GM23338 (cell line): ENCODE results near the gene LSM2. TPM values are rescaled to one million over a fixed set of nuclear protein-coding genes. Genes with fewer than 3 reads are reported as not detected.

Source experiments
- ATAC-seq: fragments of 200-7000 bp; cut with Tn5 transposase; 3 replicates; pipeline ENCODE4 v1.9.1; 2020
- DNase-seq: peaks from one replicate; pipeline ENCODE4 v3.0.0-alpha.2; 2015; ENCODE audit warnings: low spot score
- H2AFZ ChIP-seq: fragments of 200-600 bp; sonication (generic); 2 replicates; pipeline ENCODE4 v1.8.0; 2016; ENCODE audit warnings: antibody characterized with exemption, mild to moderate bottlenecking, moderate library complexity
- H3F3A ChIP-seq: fragments of 200-600 bp; sonication (generic); replicated peaks from 2 replicates; pipeline ENCODE4 v1.8.0; 2017; ENCODE audit warnings: antibody characterized with exemption, mixed run types, low read depth
- H3K27ac ChIP-seq: fragments of 200-600 bp; sonication (generic); 2 replicates; pipeline ENCODE4 v1.6.1; 2016; ENCODE audit warnings: low read depth
- H3K27me3 ChIP-seq: fragments of 200-600 bp; sonication (generic); 2 replicates; pipeline ENCODE4 v1.8.0; 2016; ENCODE audit warnings: mild to moderate bottlenecking, mixed run types, moderate library complexity; ENCODE audit not compliant: insufficient read depth
- H3K36me3 ChIP-seq: fragments of 200-600 bp; sonication (generic); 2 replicates; pipeline ENCODE4 v1.8.0; 2016; ENCODE audit warnings: mild to moderate bottlenecking; ENCODE audit not compliant: insufficient read depth
- H3K4me1 ChIP-seq: fragments of 200-600 bp; sonication (generic); 2 replicates; pipeline ENCODE4 v1.8.0; 2016; ENCODE audit warnings: mild to moderate bottlenecking, moderate library complexity; ENCODE audit not compliant: insufficient read depth
- H3K4me2 ChIP-seq: fragments of 200-600 bp; sonication (generic); 2 replicates; pipeline ENCODE4 v1.7.1; 2017; ENCODE audit warnings: mixed run types
- H3K4me3 ChIP-seq: fragments of 200-600 bp; sonication (generic); 2 replicates; pipeline ENCODE4 v1.6.1; 2016; ENCODE audit warnings: mixed run types
- H3K79me2 ChIP-seq: fragments of 200-600 bp; sonication (generic); replicated peaks from 2 replicates; pipeline ENCODE4 v1.8.0; 2017; ENCODE audit warnings: mild to moderate bottlenecking; ENCODE audit not compliant: insufficient read depth
- H3K9me2 ChIP-seq: fragments of 200-600 bp; sonication (generic); 2 replicates; pipeline ENCODE4 v1.8.0; 2017; ENCODE audit not compliant: insufficient read depth
- H4K20me1 ChIP-seq: fragments of 200-600 bp; sonication (generic); replicated peaks from 2 replicates; pipeline ENCODE4 v1.8.0; 2017; ENCODE audit warnings: mild to moderate bottlenecking; ENCODE audit not compliant: insufficient read depth
- H3K27ac Mint-ChIP-seq: 2 replicates; pipeline ENCODE4 v1.8.0; 2020; ENCODE audit warnings: inconsistent platforms, mild to moderate bottlenecking, moderate library complexity, mixed read lengths
- H3K27me3 Mint-ChIP-seq: 3 replicates; pipeline ENCODE4 v1.8.0; 2022; ENCODE audit warnings: low read depth, mild to moderate bottlenecking, moderate library complexity, mixed read lengths, inconsistent platforms; ENCODE audit not compliant: insufficient read depth, poor library complexity
- H3K36me3 Mint-ChIP-seq: 3 replicates; pipeline ENCODE4 v1.8.0; 2021; ENCODE audit warnings: low read depth, mild to moderate bottlenecking, inconsistent platforms, moderate library complexity, mixed read lengths
- H3K4me1 Mint-ChIP-seq: 3 replicates; pipeline ENCODE4 v1.8.0; 2020; ENCODE audit warnings: mild to moderate bottlenecking, inconsistent platforms, mixed read lengths
- H3K4me3 Mint-ChIP-seq: 3 replicates; pipeline ENCODE4 v1.8.0; 2021; ENCODE audit warnings: moderate library complexity, mild to moderate bottlenecking, inconsistent platforms, mixed read lengths
- H3K9me3 Mint-ChIP-seq: 3 replicates; pipeline ENCODE4 v1.8.0; 2020; ENCODE audit warnings: moderate library complexity, mild to moderate bottlenecking, inconsistent platforms, mixed read lengths
- CREB1 ChIP-seq: fragments of 250-450 bp; sonication (Bioruptor Pico); IDR thresholded peaks from 2 replicates; pipeline ENCODE4 v1.5.0; 2020; ENCODE audit warnings: low read depth, mild to moderate bottlenecking, moderate library complexity
- EZH2 ChIP-seq: fragments of 200-600 bp; sonication (generic); IDR thresholded peaks from one replicate; pipeline ENCODE4 v1.8.0; 2017; ENCODE audit warnings: antibody characterized with exemption, mild to moderate bottlenecking, low read depth; ENCODE audit not compliant: unreplicated experiment
- EZH2phosphoT487 ChIP-seq: fragments of 200-600 bp; sonication (generic); IDR thresholded peaks from one replicate; pipeline ENCODE4 v1.8.1; 2018; ENCODE audit warnings: antibody characterized with exemption; ENCODE audit not compliant: unreplicated experiment
- JUNB ChIP-seq: IDR thresholded peaks from one replicate; pipeline ENCODE4 v1.6.1; 2016; ENCODE audit warnings: antibody characterized with exemption; ENCODE audit not compliant: unreplicated experiment
- NANOG ChIP-seq: IDR thresholded peaks from 2 replicates; pipeline ENCODE4 v1.6.1; 2016; ENCODE audit warnings: antibody characterized with exemption, borderline replicate concordance
- POLR2AphosphoS5 ChIP-seq: IDR thresholded peaks from 2 replicates; pipeline ENCODE4 v1.6.1; 2016; ENCODE audit warnings: antibody characterized with exemption, low read depth
- REST ChIP-seq: IDR thresholded peaks from one replicate; pipeline ENCODE4 v1.6.1; 2018; ENCODE audit warnings: antibody characterized with exemption; ENCODE audit not compliant: unreplicated experiment
- STAT1 ChIP-seq: IDR thresholded peaks from one replicate; pipeline ENCODE4 v1.6.1; 2016; ENCODE audit warnings: antibody characterized with exemption; ENCODE audit not compliant: unreplicated experiment
- ZNF114 ChIP-seq: fragments of 250-450 bp; sonication (Bioruptor Pico); IDR thresholded peaks from 2 replicates; pipeline ENCODE4 v1.5.0; 2020; ENCODE audit warnings: mild to moderate bottlenecking, moderate library complexity
- ZNF331 ChIP-seq: fragments of 250-450 bp; sonication (Bioruptor Pico); IDR thresholded peaks from 2 replicates; pipeline ENCODE4 v1.5.0; 2020; ENCODE audit warnings: low read depth, mild to moderate bottlenecking, moderate library complexity
- ZNF462 ChIP-seq: fragments of 250-450 bp; sonication (Bioruptor Pico); IDR thresholded peaks from 2 replicates; pipeline ENCODE4 v1.5.0; 2020; ENCODE audit warnings: mild to moderate bottlenecking, moderate library complexity
- polyA plus RNA-seq: library from polyadenylated mRNA; unstranded; fragments of >200 nt; fragmentation: Nextera tagmentation; extraction: Ambion mirVana; gene quantifications from 2 replicates; pipeline ENCODE4 v1.2.1, GENCODE V29; 2016
- total RNA-seq: library from RNA; depleted of rRNA; stranded (reverse); fragments of >200 nt; shearing (Covaris generic); gene quantifications from 2 replicates; pipeline ENCODE4 v1.2.3, GENCODE V29; 2014

Gene LSM2
- total and polyA plus RNA-seq, 2 experiments from 2014 or later: 106 to 140 TPM

GRCh38 chr6:31813465-31813849 lies 6.7 kb upstream of the LSM2 start (continued):
- no peak for TF ChIP-seq REST

- Histone ChIP-seq H3K36me3 (no peaks in the 10 kb centered on the region), H3K27me3 (no peaks in the 10 kb centered on the region), H3K9me2 (no peaks in the 10 kb centered on the region), H3F3A (0 out of 2 replicates have a peak, but pooled peaks cover 6% of the 10 kb centered on the region), H3K27ac (no peak overlapping the region), H4K20me1 (no peaks in the 10 kb centered on the region), H3K4me2 (no peak overlapping the region), H3K4me3 (no peak overlapping the region), H3K79me2 (no peaks in the 10 kb centered on the region), H3K4me1 (peaks cover 9% of the 10 kb centered on the region; the same call in 1 of the 2 replicates), H2AFZ (no peak overlapping the region)
- ATAC-seq (no peak), DNase-seq (no peak)
- Mint-ChIP-seq H3K4me1 (peaks cover 8% of the 10 kb centered on the region; the same call in 2 of the 3 replicates), H3K9me3 (peaks cover 4% of the 10 kb centered on the region; the same call in 2 of the 3 replicates), H3K36me3 (peaks cover 3% of the 10 kb centered on the region; the same call in 2 of the 3 replicates), H3K4me3 (no peak overlapping the region), H3K27me3 (peaks cover 24% of the 10 kb centered on the region), H3K27ac (no peak overlapping the region)
- TF ChIP-seq ZNF331 (no peak), NANOG (no peak), ZNF114 (CRISPR knock-in tag) (no peak), CREB1 (CRISPR knock-in tag) (no peak), EZH2 (no peak), JUNB (no peak), EZH2phosphoT487 (no peak), REST (no peak), POLR2AphosphoS5 (no peak), STAT1 (no peak), ZNF462 (CRISPR knock-in tag) (no peak)
Measured at GRCh38 chr6:31811645-31812044, 4.9 kb upstream of the LSM2 start.
